ENCODE results near the gene OSBPL7. TPM values are rescaled to one million over a fixed set of nuclear protein-coding genes. Genes with fewer than 3 reads are reported as not detected.

The OSBPL7 gene
- total RNA-seq, 4 donors from 2014 or later, result 2.2 to 4.1 (median 3.8) TPM

DNA sequence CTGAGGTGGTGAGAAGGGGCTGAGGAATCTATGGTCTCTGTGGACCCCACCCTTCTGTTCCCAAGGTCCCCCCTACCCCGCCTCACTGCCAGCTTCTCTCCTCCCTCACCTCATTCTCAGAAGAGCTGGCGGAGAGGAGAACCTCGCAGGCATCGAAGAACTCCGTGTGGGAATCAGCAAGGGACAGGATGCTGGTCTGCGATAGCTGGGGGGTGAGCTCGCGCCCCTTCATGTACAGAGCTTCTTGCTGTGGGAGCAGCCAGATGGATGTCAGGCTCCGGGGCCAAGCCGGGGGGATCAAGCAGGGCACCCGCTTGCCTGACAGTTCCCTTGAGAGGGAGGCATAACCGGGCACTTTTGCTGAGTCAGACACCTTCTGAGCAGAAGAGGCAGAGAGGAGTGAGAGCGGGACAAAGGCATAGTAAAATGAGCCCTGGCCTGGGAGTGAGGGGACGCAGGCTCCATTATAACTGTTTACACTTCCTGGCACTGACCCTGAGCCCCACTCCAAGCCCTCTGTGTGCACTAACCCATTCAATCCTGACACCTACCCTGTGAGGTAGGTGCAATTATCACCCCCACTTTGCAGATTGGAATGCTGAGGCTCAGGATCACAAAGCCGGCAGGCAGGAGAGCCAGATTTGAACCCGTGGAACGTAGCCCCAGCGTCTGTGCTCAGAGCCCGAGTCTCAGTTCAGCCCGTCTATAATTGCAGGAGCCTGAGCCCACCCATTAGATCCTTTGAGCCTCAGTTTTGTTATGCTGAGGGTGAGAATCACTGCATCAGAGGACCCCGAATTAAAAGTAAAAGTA is 6.3 kb downstream of the OSBPL7 start:
- no peak overlapping the region for H3K27ac ChIP-seq
- H3K27me3 ChIP-seq, result no peaks in the 10 kb centered on the region
- no peak for ATAC-seq
- peaks cover 0 to 95% of the 10 kb centered on the region in 2 donors for H3K36me3 ChIP-seq
- no peak overlapping the region for H3K4me3 ChIP-seq
- no peaks in the 10 kb centered on the region for H3K9me3 ChIP-seq
- TF ChIP-seq POLR2AphosphoS5 (IDR thresholded peaks at IDR 0.05), result no peak
- no peak for TF ChIP-seq POLR2A (IDR thresholded peaks at IDR 0.05)
- TF ChIP-seq, protein P1, sequence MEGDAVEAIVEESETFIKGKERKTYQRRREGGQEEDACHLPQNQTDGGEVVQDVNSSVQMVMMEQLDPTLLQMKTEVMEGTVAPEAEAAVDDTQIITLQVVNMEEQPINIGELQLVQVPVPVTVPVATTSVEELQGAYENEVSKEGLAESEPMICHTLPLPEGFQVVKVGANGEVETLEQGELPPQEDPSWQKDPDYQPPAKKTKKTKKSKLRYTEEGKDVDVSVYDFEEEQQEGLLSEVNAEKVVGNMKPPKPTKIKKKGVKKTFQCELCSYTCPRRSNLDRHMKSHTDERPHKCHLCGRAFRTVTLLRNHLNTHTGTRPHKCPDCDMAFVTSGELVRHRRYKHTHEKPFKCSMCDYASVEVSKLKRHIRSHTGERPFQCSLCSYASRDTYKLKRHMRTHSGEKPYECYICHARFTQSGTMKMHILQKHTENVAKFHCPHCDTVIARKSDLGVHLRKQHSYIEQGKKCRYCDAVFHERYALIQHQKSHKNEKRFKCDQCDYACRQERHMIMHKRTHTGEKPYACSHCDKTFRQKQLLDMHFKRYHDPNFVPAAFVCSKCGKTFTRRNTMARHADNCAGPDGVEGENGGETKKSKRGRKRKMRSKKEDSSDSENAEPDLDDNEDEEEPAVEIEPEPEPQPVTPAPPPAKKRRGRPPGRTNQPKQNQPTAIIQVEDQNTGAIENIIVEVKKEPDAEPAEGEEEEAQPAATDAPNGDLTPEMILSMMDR (IDR thresholded peaks at IDR 0.05), result no peak
- no peak for TF ChIP-seq EP300 (IDR thresholded peaks at IDR 0.05)
- WGBS, 2 donors (ENCODE audit: low coverage in 1 of 2), result 89 to 91% methylated on average over 3 to 5 of the region's 21 CpGs
- peaks cover 0 to 8% (median 0%) of the 10 kb centered on the region in 3 donors for H3K4me1 ChIP-seq

DNA sequence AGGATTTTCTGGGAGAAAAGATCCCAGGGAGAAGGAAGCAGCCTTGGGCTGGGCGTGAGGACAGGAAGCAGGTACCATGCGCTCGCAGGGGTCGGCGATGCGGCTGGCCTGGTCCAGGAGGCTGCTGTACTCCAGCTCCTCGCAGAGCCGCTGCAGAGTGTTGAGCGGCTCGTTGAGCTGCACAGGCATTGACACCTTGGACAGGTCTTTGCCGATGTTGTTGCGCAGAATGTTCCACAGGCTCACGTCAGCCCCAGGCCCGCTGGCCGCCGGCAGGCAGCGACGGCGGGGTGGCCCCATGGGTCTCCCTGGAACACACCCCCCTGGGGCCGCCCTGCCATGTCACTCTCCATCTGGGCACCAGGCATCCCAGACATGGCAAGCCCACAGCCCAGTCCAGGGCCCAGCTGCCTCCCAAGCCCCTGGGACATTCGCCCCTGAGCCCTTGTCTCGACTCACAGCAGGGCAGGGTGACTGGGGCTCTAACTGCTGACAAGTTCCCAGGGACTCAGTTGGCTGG is 8.0 kb downstream of the OSBPL7 start:
- no peak for ATAC-seq
- WGBS, 2 donors (ENCODE audit: low coverage in 1 of 2), result 92% methylated on average over 8 of the region's 22 CpGs; no CpG with 5 or more reads in 1 of the 2 donors
- Histone ChIP-seq H3K36me3 (peaks cover 0 to 93% of the 10 kb centered on the region in 2 donors), H3K9me3 (no peaks in the 10 kb centered on the region), H3K4me3 (no peak overlapping the region), H3K27ac (no peak overlapping the region), H3K27me3 (no peaks in the 10 kb centered on the region), H3K4me1 (peaks cover 0 to 7% (median 0%) of the 10 kb centered on the region in 3 donors)
- no peak for TF ChIP-seq POLR2AphosphoS5 (IDR thresholded peaks at IDR 0.05)

DNA sequence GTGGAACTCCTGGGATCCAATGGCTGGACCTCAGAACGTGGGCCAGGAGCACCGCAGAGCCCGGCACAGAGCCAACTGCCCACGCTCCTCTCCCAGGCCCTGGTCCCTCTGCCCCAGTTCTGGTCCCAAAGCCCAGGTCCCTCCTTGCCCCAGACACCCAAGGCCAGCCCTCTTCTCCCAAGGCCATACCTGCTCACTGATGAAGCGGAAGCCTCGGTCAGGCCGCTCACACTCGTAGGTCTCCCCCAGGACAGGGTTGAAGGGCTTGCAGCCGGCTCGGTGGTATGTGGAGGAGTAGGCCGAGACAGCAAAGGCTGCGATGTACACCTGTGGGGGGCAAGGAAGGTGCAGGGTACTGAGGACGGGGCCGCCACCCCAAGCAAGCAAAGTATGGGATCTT is 8.5 kb downstream of the OSBPL7 start:
- no peak for ATAC-seq
- Histone ChIP-seq H3K9me3 (no peaks in the 10 kb centered on the region), H3K36me3 (peaks cover 0 to 93% of the 10 kb centered on the region in 2 donors), H3K4me3 (no peak overlapping the region), H3K27ac (no peak overlapping the region), H3K4me1 (peaks cover 0 to 7% (median 0%) of the 10 kb centered on the region in 3 donors), H3K27me3 (no peaks in the 10 kb centered on the region)
- TF ChIP-seq EP300 (IDR thresholded peaks at IDR 0.05), result no peak
- TF ChIP-seq, protein P1 (IDR thresholded peaks at IDR 0.05), result no peak
- no peak for TF ChIP-seq POLR2A (IDR thresholded peaks at IDR 0.05)
- TF ChIP-seq POLR2AphosphoS5 (IDR thresholded peaks at IDR 0.05), result no peak
- WGBS, 2 donors (ENCODE audit: low coverage in 1 of 2), result 83% methylated on average over 7 of the region's 14 CpGs; no CpG with 5 or more reads in 1 of the 2 donors

DNA sequence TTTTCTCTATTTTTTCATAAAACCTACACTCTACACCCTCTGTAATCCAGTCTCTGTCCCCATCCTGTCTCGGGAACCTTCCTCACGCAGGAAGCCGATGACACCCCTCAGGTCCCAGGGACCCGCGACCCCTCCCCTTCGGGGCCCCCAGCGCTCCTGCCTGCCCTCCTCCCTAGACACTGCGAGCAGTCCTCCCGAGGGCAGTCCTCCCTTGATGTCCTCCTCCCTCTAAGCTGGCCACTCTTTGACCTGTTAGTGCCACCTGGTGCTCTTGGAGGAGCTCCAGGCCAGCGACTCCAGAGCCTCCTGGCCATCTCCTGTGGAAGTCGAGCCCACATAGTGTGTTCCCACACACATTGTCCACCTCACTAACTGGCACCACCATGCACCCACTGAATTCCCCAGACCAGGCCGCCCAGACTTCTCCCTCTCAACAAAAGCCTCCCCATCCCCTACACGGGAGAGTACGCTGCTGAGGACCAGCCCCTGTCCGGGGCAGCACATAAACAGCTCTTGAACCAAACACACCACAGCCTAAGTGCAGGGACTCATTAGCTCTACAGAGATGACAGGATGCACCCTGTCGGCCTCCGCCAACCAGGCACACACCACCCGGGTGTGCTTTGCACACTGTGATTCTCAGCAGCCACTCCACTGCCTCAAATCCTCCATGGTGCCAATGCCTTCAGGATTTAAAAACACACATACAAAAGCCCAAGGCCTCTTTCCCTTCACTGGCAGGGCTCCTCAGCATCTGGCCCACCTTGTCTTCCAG is 9.3 kb downstream of the OSBPL7 start:
- TF ChIP-seq EP300 (IDR thresholded peaks at IDR 0.05) (no peak), POLR2AphosphoS5 (IDR thresholded peaks at IDR 0.05) (no peak)
- WGBS, 2 donors (ENCODE audit: low coverage in 1 of 2), result 78 to 80% methylated on average over 7 to 12 of the region's 18 CpGs
- ATAC-seq, result no peak
- peaks cover 0 to 93% of the 10 kb centered on the region in 2 donors for H3K36me3 ChIP-seq
- no peak overlapping the region for H3K27ac ChIP-seq
- no peak overlapping the region for H3K4me3 ChIP-seq
- H3K9me3 ChIP-seq, result no peaks in the 10 kb centered on the region
- peaks cover 0 to 7% (median 0%) of the 10 kb centered on the region in 3 donors for H3K4me1 ChIP-seq
- no peaks in the 10 kb centered on the region for H3K27me3 ChIP-seq

DNA sequence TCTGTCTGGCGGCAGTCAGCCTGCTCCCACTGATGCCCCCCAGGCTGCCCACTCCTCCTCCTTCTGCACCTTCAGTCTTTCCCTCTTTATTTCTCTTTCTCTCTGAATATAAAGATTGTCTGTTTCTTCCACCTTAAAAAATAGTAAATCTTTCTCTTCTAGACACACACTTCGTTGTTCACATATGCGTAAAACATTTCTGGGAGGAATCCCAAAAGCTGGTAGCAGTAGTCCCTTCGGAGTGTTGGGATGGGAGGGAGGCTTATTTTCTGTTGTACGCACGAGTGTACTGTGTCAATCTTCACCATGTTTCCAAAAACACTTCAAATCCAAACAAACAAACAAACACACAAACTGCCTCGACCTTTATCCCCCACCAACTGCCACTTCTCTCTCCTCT is 9.9 kb downstream of the OSBPL7 start:
- no peak overlapping the region for H3K4me3 ChIP-seq
- TF ChIP-seq, protein P1 (IDR thresholded peaks at IDR 0.05), result no peak
- no peak for TF ChIP-seq EP300 (IDR thresholded peaks at IDR 0.05)
- TF ChIP-seq POLR2A (IDR thresholded peaks at IDR 0.05), result no peak
- no peak for TF ChIP-seq POLR2AphosphoS5 (IDR thresholded peaks at IDR 0.05)
- no peak overlapping the region for H3K27ac ChIP-seq
- H3K9me3 ChIP-seq, result no peaks in the 10 kb centered on the region
- peaks cover 0 to 7% (median 0%) of the 10 kb centered on the region in 3 donors for H3K4me1 ChIP-seq
- H3K36me3 ChIP-seq, result peaks cover 0 to 93% of the 10 kb centered on the region in 2 donors
- H3K27me3 ChIP-seq, result no peaks in the 10 kb centered on the region
- 58 to 69% methylated on average over 6 to 7 of the region's 7 CpGs for WGBS, 2 donors (ENCODE audit: low coverage in 1 of 2)
- no peak for ATAC-seq

All from gastroesophageal sphincter (tissue), 4 donors.